Measurements from ENCODE around the gene TGM2. TPM values are rescaled to one million over a fixed set of nuclear protein-coding genes. Genes with fewer than 3 reads are reported as not detected.

The TGM2 gene
- total RNA-seq, 2 experiments from 2014 or later, result not detected

- Mint-ChIP-seq H3K4me1 (no peaks in the 10 kb centered on the region), H3K9me3 (no peaks in the 10 kb centered on the region), H3K27me3 (peaks cover 18% of the 10 kb centered on the region), H3K27ac (no peak overlapping the region), H3K36me3 (no peaks in the 10 kb centered on the region), H3K4me3 (no peak overlapping the region)
- no peak for DNase-seq
These were observed 38.4 kb upstream of the TGM2 start for GRCh38 chr20:38203337-38203980.

- Mint-ChIP-seq H3K27ac (no peak overlapping the region), H3K27me3 (peaks cover 18% of the 10 kb centered on the region), H3K4me1 (no peaks in the 10 kb centered on the region), H3K4me3 (no peak overlapping the region), H3K36me3 (no peaks in the 10 kb centered on the region), H3K9me3 (no peaks in the 10 kb centered on the region)
- DNase-seq, result no peak
These were observed 37.9 kb upstream of the TGM2 start for GRCh38 chr20:38202982-38203293.

- Mint-ChIP-seq H3K4me1 (no peaks in the 10 kb centered on the region), H3K27me3 (peaks cover 18% of the 10 kb centered on the region), H3K27ac (no peak overlapping the region), H3K9me3 (no peaks in the 10 kb centered on the region), H3K36me3 (no peaks in the 10 kb centered on the region), H3K4me3 (no peak overlapping the region)
- DNase-seq, result no peak
These were observed 37.3 kb upstream of the TGM2 start for GRCh38 chr20:38202153-38202981.

- Mint-ChIP-seq H3K27ac (no peak overlapping the region), H3K4me3 (no peak overlapping the region)
These were observed 36.3 kb upstream of the TGM2 start for GRCh38 chr20:38201356-38201755.

GRCh38 chr20:38200646-38201045 is 35.6 kb upstream of the TGM2 start:
- H3K9me3 Mint-ChIP-seq, result no peaks in the 10 kb centered on the region
- no peak for DNase-seq
- H3K27ac Mint-ChIP-seq, result no peak overlapping the region

More at GRCh38 chr20:38201356-38201755, 36.3 kb upstream of the TGM2 start:
- Mint-ChIP-seq H3K36me3 (no peaks in the 10 kb centered on the region), H3K4me1 (no peaks in the 10 kb centered on the region), H3K9me3 (no peaks in the 10 kb centered on the region), H3K27me3 (peaks cover 12% of the 10 kb centered on the region)
- no peak for DNase-seq

GRCh38 chr20:38199501-38200390 is 34.7 kb upstream of the TGM2 start:
- H3K27ac Mint-ChIP-seq, result no peak overlapping the region
- no peak for DNase-seq
- no peaks in the 10 kb centered on the region for H3K9me3 Mint-ChIP-seq
- H3K4me3 Mint-ChIP-seq, result no peak overlapping the region
- no peaks in the 10 kb centered on the region for H3K4me1 Mint-ChIP-seq
- peaks cover 7% of the 10 kb centered on the region for H3K27me3 Mint-ChIP-seq
- no peaks in the 10 kb centered on the region for H3K36me3 Mint-ChIP-seq

More at GRCh38 chr20:38200646-38201045, 35.6 kb upstream of the TGM2 start:
- H3K4me3 Mint-ChIP-seq, result no peak overlapping the region
- no peaks in the 10 kb centered on the region for H3K36me3 Mint-ChIP-seq
- peaks cover 8% of the 10 kb centered on the region for H3K27me3 Mint-ChIP-seq
- no peaks in the 10 kb centered on the region for H3K4me1 Mint-ChIP-seq

- H3K4me1 Mint-ChIP-seq, result no peaks in the 10 kb centered on the region
- peaks cover 7% of the 10 kb centered on the region for H3K27me3 Mint-ChIP-seq
- H3K27ac Mint-ChIP-seq, result no peak overlapping the region
- DNase-seq, result no peak
- no peaks in the 10 kb centered on the region for H3K36me3 Mint-ChIP-seq
- H3K4me3 Mint-ChIP-seq, result no peak overlapping the region
- H3K9me3 Mint-ChIP-seq, result no peaks in the 10 kb centered on the region
These were observed 33.3 kb upstream of the TGM2 start for GRCh38 chr20:38198238-38198861.

- H3K9me3 Mint-ChIP-seq, result no peaks in the 10 kb centered on the region
- H3K27me3 Mint-ChIP-seq, result peaks cover 10% of the 10 kb centered on the region
- no peaks in the 10 kb centered on the region for H3K4me1 Mint-ChIP-seq
- DNase-seq, result no peak
- H3K36me3 Mint-ChIP-seq, result no peaks in the 10 kb centered on the region
- H3K27ac Mint-ChIP-seq, result no peak overlapping the region
- H3K4me3 Mint-ChIP-seq, result no peak overlapping the region
These were observed 32.5 kb upstream of the TGM2 start for GRCh38 chr20:38197619-38198018.

- H3K9me3 Mint-ChIP-seq, result no peaks in the 10 kb centered on the region
- no peak overlapping the region for H3K27ac Mint-ChIP-seq
- no peaks in the 10 kb centered on the region for H3K36me3 Mint-ChIP-seq
- no peak overlapping the region for H3K4me3 Mint-ChIP-seq
- H3K27me3 Mint-ChIP-seq, result peaks cover 12% of the 10 kb centered on the region
- H3K4me1 Mint-ChIP-seq, result no peaks in the 10 kb centered on the region
- no peak for DNase-seq
These were observed 32.1 kb upstream of the TGM2 start for GRCh38 chr20:38197217-38197616.

GRCh38 chr20:38196592-38196991 is 31.5 kb upstream of the TGM2 start:
- Mint-ChIP-seq H3K4me3 (no peak overlapping the region), H3K27me3 (peaks cover 12% of the 10 kb centered on the region), H3K36me3 (no peaks in the 10 kb centered on the region), H3K4me1 (no peaks in the 10 kb centered on the region), H3K27ac (no peak overlapping the region), H3K9me3 (no peaks in the 10 kb centered on the region)
- no peak for DNase-seq

- Mint-ChIP-seq H3K4me3 (no peak overlapping the region), H3K36me3 (no peaks in the 10 kb centered on the region), H3K27ac (no peak overlapping the region), H3K9me3 (no peaks in the 10 kb centered on the region), H3K27me3 (peaks cover 12% of the 10 kb centered on the region), H3K4me1 (no peaks in the 10 kb centered on the region)
- no peak for DNase-seq
These were observed 31.0 kb upstream of the TGM2 start for GRCh38 chr20:38196076-38196475.

- DNase-seq, result no peak
- no peaks in the 10 kb centered on the region for H3K4me1 Mint-ChIP-seq
- no peak overlapping the region for H3K27ac Mint-ChIP-seq
- no peak overlapping the region for H3K4me3 Mint-ChIP-seq
- H3K9me3 Mint-ChIP-seq, result no peaks in the 10 kb centered on the region
- peaks cover 12% of the 10 kb centered on the region for H3K27me3 Mint-ChIP-seq
- H3K36me3 Mint-ChIP-seq, result no peaks in the 10 kb centered on the region
These were observed 30.5 kb upstream of the TGM2 start for GRCh38 chr20:38195521-38195920.

GRCh38 chr20:38194971-38195504 is 30.0 kb upstream of the TGM2 start:
- Mint-ChIP-seq H3K4me1 (no peaks in the 10 kb centered on the region), H3K9me3 (no peaks in the 10 kb centered on the region), H3K27me3 (peaks cover 12% of the 10 kb centered on the region), H3K4me3 (no peak overlapping the region), H3K36me3 (no peaks in the 10 kb centered on the region), H3K27ac (no peak overlapping the region)
- DNase-seq, result no peak

- Mint-ChIP-seq H3K9me3 (no peaks in the 10 kb centered on the region), H3K27ac (no peak overlapping the region), H3K27me3 (peaks cover 9% of the 10 kb centered on the region), H3K36me3 (no peaks in the 10 kb centered on the region), H3K4me3 (no peak overlapping the region), H3K4me1 (no peaks in the 10 kb centered on the region)
- DNase-seq, result no peak
These were observed 28.6 kb upstream of the TGM2 start for GRCh38 chr20:38193586-38194105.

All from activated naive CD8-positive, alpha-beta T cell treated with anti-CD3 and anti-CD28 coated beads for 36 hours (primary cell).